Ishikawa (cell line): Measurements from ENCODE around the gene EML4.

ENCODE experiments used
- CEBPB ChIP-seq: IDR thresholded peaks from 2 replicates; pipeline ENCODE4 v1.6.1; 2012
- EP300 ChIP-seq: IDR thresholded peaks from 2 replicates; pipeline ENCODE4 v1.6.1; 2012; ENCODE audit warnings: borderline replicate concordance
- MAX ChIP-seq: IDR thresholded peaks from 2 replicates; pipeline ENCODE4 v1.6.1; 2012
- TAF1 ChIP-seq: IDR thresholded peaks from 2 replicates; pipeline ENCODE4 v1.6.1; 2012; ENCODE audit warnings: low read depth, mild to moderate bottlenecking
- USF1 ChIP-seq: IDR thresholded peaks from 2 replicates; pipeline ENCODE4 v1.6.1; 2012
- YY1 ChIP-seq: IDR thresholded peaks from 2 replicates; pipeline ENCODE4 v1.6.1; 2012; ENCODE audit warnings: low read depth

DNA sequence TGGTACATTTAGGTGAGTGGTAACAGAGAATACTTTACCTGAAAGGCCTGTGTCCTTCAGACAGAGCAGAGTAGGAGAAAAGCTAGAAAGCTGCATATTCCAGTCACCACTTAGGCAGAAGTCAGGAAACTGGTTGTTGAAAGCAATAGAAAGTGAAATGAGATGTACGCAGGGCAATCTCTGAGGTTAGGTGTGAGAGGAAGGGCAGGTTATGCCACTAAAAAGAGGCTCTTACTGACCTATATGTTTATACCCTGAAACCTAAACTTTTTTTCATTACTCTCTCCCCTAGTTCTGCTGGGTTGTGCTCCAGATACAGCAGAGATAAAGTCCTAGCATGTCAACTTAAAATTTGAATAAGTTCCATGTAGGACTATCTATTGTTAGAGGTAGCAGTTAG, 98.4 kb downstream of the EML4 start:
- TF ChIP-seq MAX (no peak), USF1 (no peak), CEBPB (no peak), TAF1 (no peak), YY1 (no peak), EP300 (no peak)
